Activated CD4-positive, alpha-beta T cell treated with anti-CD3 and anti-CD28 coated beads, Interleukin-2, amount 50 U/mL, for 16 hours (primary cell): Measurements from ENCODE around the gene SKP1.
A peak's percentile ranks its signal among the peaks of the same experiment; 100 is the strongest.
"Not testable (repeated sequence)": the region's sequence is repeated elsewhere in the genome, so short reads cannot be mapped to it uniquely, and the experiment has no call there.

Experiments
- DNase-seq: peaks from one replicate; pipeline ENCODE4 v3.0.0-alpha.2; 2020

The SKP1 gene

GRCh38 chr5:134177369-134178095 is 782 bp upstream of the SKP1 start:
- DNase-seq: no peak

GRCh38 chr5:134175921-134176510 is 734 bp downstream of the SKP1 start:
- DNase-seq: peak; percentile 26

- DNase-seq: peak; percentile 32
Measured at GRCh38 chr5:134174841-134175839, 1.6 kb downstream of the SKP1 start.

- no peak for DNase-seq
Measured at GRCh38 chr5:134171972-134172371, 4.8 kb downstream of the SKP1 start.

GRCh38 chr5:134162592-134162991 is 14.2 kb downstream of the SKP1 start:
- no peak for DNase-seq

GRCh38 chr5:134161513-134162395 is 15.0 kb downstream of the SKP1 start:
- no peak for DNase-seq

GRCh38 chr5:134153657-134154056 is 23.1 kb downstream of the SKP1 start:
- no peak for DNase-seq

GRCh38 chr5:134153241-134153640 is 23.5 kb downstream of the SKP1 start:
- no peak for DNase-seq

GRCh38 chr5:134152173-134152832 is 24.4 kb downstream of the SKP1 start:
- DNase-seq: not testable (repeated sequence)

- DNase-seq: no peak
Measured at GRCh38 chr5:134151723-134152122, 25.0 kb downstream of the SKP1 start.

- DNase-seq: no peak
Measured at GRCh38 chr5:134149571-134150303, 27.0 kb downstream of the SKP1 start.

- DNase-seq: no peak
Measured at GRCh38 chr5:134148986-134149539, 27.7 kb downstream of the SKP1 start.

- DNase-seq: no peak
Measured at GRCh38 chr5:134148316-134148715, 28.4 kb downstream of the SKP1 start.

GRCh38 chr5:134146651-134147518 is 29.9 kb downstream of the SKP1 start:
- DNase-seq: no peak

- peak; percentile 82 for DNase-seq
Measured at GRCh38 chr5:134145779-134146581, 30.8 kb downstream of the SKP1 start.

GRCh38 chr5:134145041-134145757 is 31.6 kb downstream of the SKP1 start:
- DNase-seq: no peak

GRCh38 chr5:134143944-134144941 is 32.5 kb downstream of the SKP1 start:
- no peak for DNase-seq
